Suppressor macrophage treated with lipopolysaccharide for 1 hour (primary cell): ENCODE data around the gene TMEM63A.
A peak's percentile ranks its signal among the peaks of the same experiment; 100 is the strongest.

ENCODE experiments used
- DNase-seq, 3 donors: peaks; one replicate each; pipeline ENCODE4 v3.0.0-alpha.2; 2020 to 2022

The TMEM63A gene

DNA sequence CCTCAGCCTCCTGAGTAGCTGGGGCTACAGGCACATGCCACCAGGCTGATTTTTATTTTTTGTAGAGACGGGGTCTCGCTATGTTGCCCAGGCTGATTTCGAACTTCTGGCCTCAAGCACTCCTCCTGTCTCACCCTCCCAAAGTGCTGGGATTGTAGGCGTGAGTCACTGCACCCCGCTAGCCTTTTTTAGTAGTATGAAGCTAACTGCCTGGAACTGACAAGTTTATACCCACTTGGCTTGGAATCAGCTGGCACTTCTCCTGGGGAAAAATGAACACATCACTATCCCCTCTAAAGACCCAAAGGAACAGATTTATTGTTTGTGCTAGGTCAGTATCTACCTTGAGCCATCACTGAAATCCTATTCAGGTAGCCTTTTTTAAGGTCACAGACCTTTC lies 19.0 kb downstream of the TMEM63A start:
- DNase-seq = no peak

GRCh38 chr1:225862581-225862950 lies 19.6 kb downstream of the TMEM63A start:
- DNase-seq = no peak

DNA sequence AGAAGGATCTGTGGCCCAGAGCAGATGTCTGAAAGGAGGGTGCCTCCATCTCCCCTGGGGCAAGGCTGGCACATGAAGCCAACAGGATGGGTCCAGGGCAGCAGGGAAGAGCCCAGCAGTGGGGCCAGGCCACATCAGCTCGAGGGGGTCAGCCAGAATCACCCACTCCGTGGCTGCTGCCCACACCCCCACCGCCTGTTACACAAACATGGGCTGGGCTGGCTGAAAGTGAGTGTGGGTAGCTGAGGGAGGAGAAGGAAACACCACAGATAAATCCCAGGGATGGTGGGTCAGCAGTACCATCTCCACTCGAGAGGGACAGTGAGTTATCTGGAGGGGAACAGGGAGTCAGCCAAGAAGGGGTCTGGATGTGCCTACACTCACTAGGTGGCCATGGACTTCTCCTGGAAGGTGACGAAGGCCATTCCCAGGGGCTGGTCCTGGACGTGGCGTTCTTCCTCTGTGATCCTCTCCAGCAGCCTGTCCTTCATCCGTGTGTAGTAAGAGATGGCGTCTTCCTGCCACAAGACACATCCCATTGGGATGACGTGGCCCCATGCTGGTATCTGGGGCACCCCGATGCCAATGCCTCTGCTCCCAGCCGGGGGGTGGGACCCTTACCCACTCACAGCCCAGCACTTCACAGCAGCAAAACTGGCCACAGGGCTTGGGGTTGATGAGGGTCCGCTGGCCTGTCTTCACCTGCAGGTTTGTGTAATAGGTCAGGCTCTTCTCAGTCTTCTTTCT lies 20.2 kb downstream of the TMEM63A start:
- DNase-seq = no peak

DNA sequence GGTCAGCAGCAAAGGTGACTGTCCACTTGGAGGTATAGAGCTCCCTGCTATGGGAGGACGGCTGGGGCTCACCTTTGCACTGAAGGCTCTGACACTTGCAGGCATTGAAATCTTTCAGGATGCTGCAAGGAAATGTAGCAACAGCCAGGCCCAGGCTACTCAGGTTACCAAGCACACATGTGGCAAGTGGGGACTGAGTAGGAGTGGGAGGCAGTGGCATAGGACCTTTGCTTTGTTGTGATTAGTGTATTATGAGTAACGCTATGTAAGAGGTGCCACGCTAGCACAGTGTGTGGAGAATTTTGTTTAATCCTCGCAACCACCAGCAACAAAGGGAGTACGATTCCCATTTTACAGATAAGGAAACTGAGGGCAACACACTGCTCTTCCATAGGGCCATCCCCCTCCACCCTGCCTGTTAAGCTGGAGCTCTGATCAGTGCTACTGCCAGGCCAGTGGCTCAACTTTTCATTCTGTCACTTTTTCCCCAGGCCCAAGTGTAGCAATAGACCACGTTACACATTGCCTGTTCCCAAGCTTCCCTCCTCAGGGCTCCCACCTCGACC lies 21.2 kb downstream of the TMEM63A start:
- DNase-seq = no peak

GRCh38 chr1:225860107-225860506 lies 22.1 kb downstream of the TMEM63A start:
- DNase-seq = no peak

GRCh38 chr1:225859151-225859550 lies 23.0 kb downstream of the TMEM63A start:
- DNase-seq = no peak

GRCh38 chr1:225857256-225857655 lies 24.9 kb downstream of the TMEM63A start:
- DNase-seq = no peak

- peak; percentile 11 to 46 (median 25) for DNase-seq
Measured at GRCh38 chr1:225855503-225856300, 26.5 kb downstream of the TMEM63A start.

DNA sequence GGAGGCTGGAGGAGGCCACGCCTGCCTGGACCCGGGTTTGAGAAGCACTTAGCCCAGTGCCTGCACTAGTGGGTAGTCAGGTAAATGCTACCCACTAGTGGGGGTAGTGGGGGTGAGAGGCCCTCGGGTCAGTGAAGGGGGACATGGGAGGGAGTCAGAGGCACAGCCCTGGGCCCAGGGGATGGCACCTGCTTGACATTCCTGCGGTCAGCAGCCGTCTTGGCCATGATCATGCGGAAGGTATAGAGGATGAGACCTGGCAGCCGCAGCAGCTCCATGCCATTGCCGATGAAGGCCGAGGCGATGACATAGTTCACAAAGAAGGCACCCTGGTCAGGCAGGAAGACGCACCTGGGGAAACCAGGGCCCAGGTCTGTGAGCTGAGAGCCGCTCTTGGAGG lies 28.7 kb downstream of the TMEM63A start:
- no peak for DNase-seq

GRCh38 chr1:225852413-225853124 lies 29.6 kb downstream of the TMEM63A start:
- no peak for DNase-seq

- DNase-seq = peak; percentile 23 to 41 (median 32)
Measured at GRCh38 chr1:225851805-225852204, 30.4 kb downstream of the TMEM63A start.

DNA sequence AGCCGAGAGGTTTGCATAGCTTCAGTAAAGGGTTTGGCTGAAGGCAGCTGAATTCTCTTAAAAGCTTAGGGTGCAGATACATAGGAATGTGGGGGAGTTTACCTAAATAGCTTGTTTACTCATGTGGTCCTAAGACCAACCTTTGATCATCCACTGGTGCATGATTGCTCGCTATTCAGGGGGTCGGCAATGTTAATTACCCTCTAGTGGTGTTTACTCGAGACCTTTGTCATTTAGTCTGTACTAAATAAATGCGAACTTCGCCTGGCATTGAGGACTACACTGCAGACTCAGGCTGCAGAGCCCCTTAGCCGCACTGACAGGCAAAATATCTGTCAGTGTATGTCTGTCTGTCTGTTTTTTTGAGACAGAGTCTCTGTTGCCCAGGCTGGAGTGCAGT lies 31.8 kb downstream of the TMEM63A start:
- no peak for DNase-seq

GRCh38 chr1:225849925-225850324 lies 32.3 kb downstream of the TMEM63A start:
- DNase-seq = peak in 1 of 3 donors; percentile 15

GRCh38 chr1:225848030-225848955 lies 33.9 kb downstream of the TMEM63A start:
- peak in 2 of 3 donors; percentile 26 to 41 for DNase-seq

DNA sequence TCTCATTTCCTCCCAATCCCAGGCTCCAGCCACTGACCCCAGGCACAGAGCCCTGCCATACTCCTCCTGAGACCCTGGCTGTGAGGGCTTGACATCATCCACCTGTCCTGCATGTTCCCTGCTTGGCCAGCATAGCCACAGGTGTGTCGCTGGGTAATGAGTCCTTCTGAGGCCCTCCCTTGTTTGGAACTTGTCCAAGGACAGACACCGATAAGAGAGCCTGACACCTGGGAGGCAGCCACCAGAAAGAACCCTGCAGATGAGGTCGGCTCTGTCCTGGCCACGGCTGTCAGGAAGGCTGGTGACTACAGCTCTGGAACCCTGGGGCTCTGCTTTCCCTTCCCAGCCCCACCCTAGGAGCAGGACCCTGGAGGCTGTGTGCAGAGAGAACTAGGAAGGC lies 34.6 kb downstream of the TMEM63A start:
- no peak for DNase-seq

- DNase-seq = no peak
Measured at GRCh38 chr1:225846331-225847310, 35.6 kb downstream of the TMEM63A start.

GRCh38 chr1:225845571-225846259 lies 36.5 kb downstream of the TMEM63A start:
- DNase-seq = peak; percentile 56 to 81 (median 61)

- no peak for DNase-seq
Measured at GRCh38 chr1:225845097-225845496, 37.1 kb downstream of the TMEM63A start.

DNA sequence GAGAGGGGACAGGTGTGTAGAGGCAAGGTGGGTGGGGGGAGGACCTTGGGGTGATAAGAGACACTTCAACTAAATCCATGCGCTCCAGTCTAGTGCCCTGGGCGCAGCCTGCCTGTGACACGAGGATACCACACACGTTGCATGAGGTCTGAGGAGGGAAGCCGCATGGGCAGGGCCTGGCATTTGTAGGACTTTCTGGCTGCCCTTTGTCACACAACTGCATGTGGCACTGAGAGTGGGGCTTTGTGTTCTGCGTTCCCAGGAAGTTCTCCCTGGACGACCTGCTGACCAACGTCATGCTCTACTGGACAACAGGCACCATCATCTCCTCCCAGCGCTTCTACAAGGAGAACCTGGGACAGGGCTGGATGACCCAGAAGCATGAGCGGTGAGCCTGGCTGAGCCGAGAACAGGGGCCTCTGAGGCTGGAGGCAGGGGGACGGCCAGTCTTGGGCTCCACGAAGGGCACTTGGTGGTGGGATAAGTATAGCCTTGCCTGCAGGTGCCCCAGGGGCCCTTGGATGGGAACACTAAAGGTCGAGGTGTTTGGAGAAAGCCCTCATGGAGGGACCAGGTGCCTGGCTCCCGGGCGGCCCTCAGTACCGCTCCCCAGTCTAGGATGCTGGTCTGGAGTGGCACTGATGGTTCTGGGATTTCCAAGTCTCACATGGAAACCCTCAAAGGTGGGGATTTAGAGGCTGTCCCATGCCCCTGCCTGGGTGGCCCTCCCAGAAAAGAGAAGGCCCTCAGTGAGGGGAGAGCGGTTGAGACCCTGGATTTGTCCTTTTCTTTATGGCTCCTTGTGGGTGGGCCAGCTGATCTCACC lies 37.7 kb downstream of the TMEM63A start:
- no peak for DNase-seq
